HCT116 (cell line): Measurements from ENCODE around the gene PTPN23. TPM values are rescaled to one million over a fixed set of nuclear protein-coding genes. Genes with fewer than 3 reads are reported as not detected.

ENCODE experiments used
- ATAC-seq: fragments of 200-7000 bp; cut with Tn5 transposase; 2 replicates; pipeline ENCODE4 v1.9.1; 2020; ENCODE audit warnings: mild to moderate bottlenecking, moderate library complexity
- BruUV-seq: library from RNA; stranded (reverse); fragments of 400-500 nt; replicated peaks from 2 replicates; lab custom pipeline; 2021; lab: Mats Ljungman, UMichigan
- CTCF ChIA-PET: fragments of 300-600 bp; sonication (Branson Sonifier 250); formaldehyde crosslinking; loops from one replicate; lab custom pipeline; 2021; ENCODE audit warnings: antibody characterized with exemption; lab: Charles Lee
- POLR2A ChIA-PET: fragments of 300-600, 350-600 bp; sonication (Branson Sonifier 250); formaldehyde crosslinking; loops from one replicate; lab custom pipeline; 2021; ENCODE audit warnings: antibody characterized with exemption; lab: Charles Lee
- RAD21 ChIA-PET, 2 experiments: fragments of 300-600 bp; sonication (Branson Sonifier 250); formaldehyde crosslinking; loops; one replicate each; lab custom pipeline; 2023; ENCODE audit warnings: low total read pairs in 2 of 2; ENCODE audit not compliant: uncharacterized antibody in 2 of 2, unreplicated experiment in 2 of 2, low non-redundant PET in 1 of 2; lab: Charles Lee
- DNase-seq: peaks from one replicate; pipeline ENCODE4 v3.0.0-alpha.2; 2010; ENCODE audit warnings: low read depth, low spot score
- H2AFZ ChIP-seq: fragments of 200-600 bp; shearing (Covaris generic), sonication (generic); 2 replicates; pipeline ENCODE4 v1.6.1; 2017; ENCODE audit warnings: low read depth, mixed run types, mixed read lengths, antibody characterized with exemption, low read length; ENCODE audit not compliant: poor library complexity, severe bottlenecking
- H3K27ac ChIP-seq: 2 replicates; pipeline ENCODE4 v1.5.1; 2012; ENCODE audit warnings: low read depth, low read length
- H3K27me3 ChIP-seq: fragments of 200-600 bp; sonication (generic); 2 replicates; pipeline ENCODE4 v1.6.1; 2016; ENCODE audit warnings: mixed run types, low read length, mixed read lengths; ENCODE audit not compliant: insufficient read depth
- H3K36me3 ChIP-seq, 2 experiments: fragments of 200-500 bp in 1 of 2; fragments of 200-600 bp in 1 of 2; sonication (Bioruptor generic) in 1 of 2; sonication (generic) in 1 of 2; 2 replicates each; pipeline versions ENCODE4 v1.5.1 to v1.6.1; 2014 to 2016; ENCODE audit warnings: low read length in 2 of 2, inconsistent platforms in 1 of 2, mixed read lengths in 1 of 2, mixed run types in 1 of 2; ENCODE audit not compliant: insufficient read depth in 2 of 2, control insufficient read depth in 1 of 2
- H3K4me1 ChIP-seq, 2 experiments: fragments of 200-600 bp in 1 of 2; sonication (generic) in 1 of 2; 2 replicates each; pipeline versions ENCODE4 v1.5.1 to v1.6.1; 2012 to 2017; ENCODE audit warnings: low read length in 2 of 2, inconsistent platforms in 1 of 2, mild to moderate bottlenecking in 1 of 2, mixed read lengths in 1 of 2, mixed run types in 1 of 2, moderate library complexity in 1 of 2; ENCODE audit not compliant: insufficient read depth in 2 of 2, control insufficient read depth in 1 of 2
- H3K4me2 ChIP-seq: fragments of 200-600 bp; sonication (generic); 2 replicates; pipeline ENCODE4 v1.6.1; 2017; ENCODE audit warnings: mixed run types, low read length, mixed read lengths
- H3K4me3 ChIP-seq, 2 experiments: fragments of 200-600 bp in 1 of 2; sonication (generic) in 1 of 2; replicated peaks in 1 of 2; 2 replicates each; pipeline ENCODE4 v1.5.1; 2011 to 2016; ENCODE audit warnings: low read length in 2 of 2, control low read depth in 1 of 2, low read depth in 1 of 2, mild to moderate bottlenecking in 1 of 2, mixed read lengths in 1 of 2, mixed run types in 1 of 2
- H3K79me2 ChIP-seq: fragments of 200-600 bp; sonication (generic); 2 replicates; pipeline ENCODE4 v1.6.1; 2017; ENCODE audit warnings: mild to moderate bottlenecking, mixed run types, low read length, moderate library complexity, mixed read lengths; ENCODE audit not compliant: insufficient read depth
- H3K9ac ChIP-seq: fragments of 200-600 bp; sonication (generic); 2 replicates; pipeline ENCODE4 v1.6.1; 2016; ENCODE audit warnings: low read length, mixed read lengths
- H3K9me2 ChIP-seq: fragments of 200-600 bp; sonication (generic), shearing (Covaris generic); 2 replicates; pipeline ENCODE4 v1.6.1; 2017; ENCODE audit warnings: mixed run types, mild to moderate bottlenecking, moderate library complexity; ENCODE audit not compliant: insufficient read depth
- H3K9me3 ChIP-seq, 2 experiments: fragments of 200-500 bp in 1 of 2; fragments of 200-600 bp in 1 of 2; sonication (Bioruptor generic) in 1 of 2; sonication (generic) in 1 of 2; 2 replicates each; pipeline ENCODE4 v1.6.1; 2014 to 2017; ENCODE audit warnings: low read length in 2 of 2, mixed read lengths in 2 of 2, inconsistent platforms in 1 of 2, low read depth in 1 of 2, mild to moderate bottlenecking in 1 of 2, mixed run types in 1 of 2, moderate library complexity in 1 of 2; ENCODE audit not compliant: control insufficient read depth in 1 of 2, insufficient read depth in 1 of 2
- H4K20me1 ChIP-seq: fragments of 200-600 bp; sonication (generic), shearing (Covaris generic); 2 replicates; pipeline ENCODE4 v1.6.1; 2017; ENCODE audit warnings: mixed run types, mild to moderate bottlenecking, moderate library complexity; ENCODE audit not compliant: insufficient read depth
- CBX3 ChIP-seq: IDR thresholded peaks from 2 replicates; pipeline ENCODE4 v1.6.1; 2012; ENCODE audit warnings: low read depth
- EGR1 ChIP-seq: IDR thresholded peaks from 2 replicates; pipeline ENCODE4 v1.6.1; 2012; ENCODE audit warnings: low read depth
- ELF1 ChIP-seq: IDR thresholded peaks from 2 replicates; pipeline ENCODE4 v1.6.1; 2012; ENCODE audit warnings: low read depth, borderline replicate concordance
- EZH2phosphoT487 ChIP-seq: fragments of 200-600 bp; IDR thresholded peaks from 2 replicates; pipeline ENCODE4 v1.6.1; 2018; ENCODE audit warnings: antibody characterized with exemption, borderline replicate concordance
- FOSL1 ChIP-seq: IDR thresholded peaks from 2 replicates; pipeline ENCODE4 v1.6.1; 2012; ENCODE audit warnings: low read depth
- JUND ChIP-seq: IDR thresholded peaks from 2 replicates; pipeline ENCODE4 v1.6.1; 2012
- RAD21 ChIP-seq: IDR thresholded peaks from 2 replicates; pipeline ENCODE4 v1.6.1; 2012; ENCODE audit warnings: low read depth, mild to moderate bottlenecking
- SP1 ChIP-seq: IDR thresholded peaks from 2 replicates; pipeline ENCODE4 v1.6.1; 2012; ENCODE audit warnings: low read depth
- YY1 ChIP-seq: IDR thresholded peaks from 2 replicates; pipeline ENCODE4 v1.6.1; 2011; ENCODE audit warnings: low read length, low read depth, moderate library complexity, mild to moderate bottlenecking; ENCODE audit not compliant: insufficient replicate concordance; ENCODE audit errors: extremely low read depth
- intact Hi-C: fragments of 100-400 bp; cut with micrococcal nuclease; formaldehyde crosslinking; loops from 2 replicates; pipeline ENCODE4 v1.10.0; 2022
- total RNA-seq: library from RNA; stranded (reverse); gene quantifications from one replicate; pipeline ENCODE4 v1.2.1, GENCODE V29; 2021; ENCODE audit not compliant: unreplicated experiment
- TF ChIP-seq, protein P1 (sequence below): IDR thresholded peaks from 2 replicates; pipeline ENCODE4 v1.6.1; 2012
- TF ChIP-seq, protein P2 (sequence below), 3 experiments: fragments of 200-600 bp in 1 of 3; sonication (generic) in 1 of 3; IDR thresholded peaks in 2 of 3; conservative IDR thresholded peaks in 1 of 3; 2 replicates each; pipeline ENCODE4 v1.5.1; 2012 to 2017; ENCODE audit warnings: low read depth in 2 of 3, low read length in 2 of 3, antibody characterized with exemption in 1 of 3, borderline replicate concordance in 1 of 3, control low read depth in 1 of 3, mild to moderate bottlenecking in 1 of 3, mixed read lengths in 1 of 3, mixed run types in 1 of 3, moderate library complexity in 1 of 3; ENCODE audit not compliant: insufficient read depth in 1 of 3
- TF ChIP-seq, protein P3 (sequence below): IDR thresholded peaks from 2 replicates; pipeline ENCODE4 v1.6.1; 2012; ENCODE audit warnings: low read depth

Gene PTPN23
- total RNA-seq, 1 experiment from 2014 or later, result 56.5 TPM

DNA sequence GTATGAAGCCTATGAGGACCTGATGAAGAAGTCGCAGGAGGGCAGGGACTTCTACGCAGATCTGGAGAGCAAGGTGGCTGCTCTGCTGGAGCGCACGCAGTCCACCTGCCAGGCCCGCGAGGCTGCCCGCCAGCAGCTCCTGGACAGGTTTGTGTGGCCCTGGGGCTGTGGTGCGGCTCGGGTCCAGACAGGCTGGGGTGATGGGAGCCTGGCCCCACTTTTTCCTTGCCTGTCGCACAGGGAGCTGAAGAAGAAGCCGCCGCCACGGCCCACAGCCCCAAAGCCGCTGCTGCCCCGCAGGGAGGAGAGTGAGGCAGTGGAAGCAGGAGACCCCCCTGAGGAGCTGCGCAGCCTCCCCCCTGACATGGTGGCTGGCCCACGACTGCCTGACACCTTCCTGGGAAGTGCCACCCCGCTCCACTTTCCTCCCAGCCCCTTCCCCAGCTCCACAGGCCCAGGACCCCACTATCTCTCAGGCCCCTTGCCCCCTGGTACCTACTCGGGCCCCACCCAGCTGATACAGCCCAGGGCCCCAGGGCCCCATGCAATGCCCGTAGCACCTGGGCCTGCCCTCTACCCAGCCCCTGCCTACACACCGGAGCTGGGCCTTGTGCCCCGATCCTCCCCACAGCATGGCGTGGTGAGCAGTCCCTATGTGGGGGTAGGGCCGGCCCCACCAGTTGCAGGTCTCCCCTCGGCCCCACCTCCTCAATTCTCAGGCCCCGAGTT, 29.0 kb downstream of the PTPN23 start:
- RAD21 ChIA-PET, result no interaction called here
- ATAC-seq, result no peak

DNA sequence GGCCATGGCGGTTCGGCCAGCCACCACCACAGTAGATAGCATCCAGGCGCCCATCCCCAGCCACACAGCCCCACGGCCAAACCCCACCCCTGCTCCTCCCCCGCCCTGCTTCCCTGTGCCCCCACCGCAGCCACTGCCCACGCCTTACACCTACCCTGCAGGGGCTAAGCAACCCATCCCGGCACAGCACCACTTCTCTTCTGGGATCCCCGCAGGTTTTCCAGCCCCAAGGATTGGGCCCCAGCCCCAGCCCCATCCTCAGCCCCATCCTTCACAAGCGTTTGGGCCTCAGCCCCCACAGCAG, 29.5 kb downstream of the PTPN23 start:
- no peak for ATAC-seq
- no TSS peak for BruUV-seq
- H4K20me1 ChIP-seq, result no peaks in the 10 kb centered on the region
- no peak overlapping the region for H3K4me2 ChIP-seq
- ChIA-PET POLR2A (no interaction called here), RAD21 (no interaction called here), CTCF (no interaction called here)
- no peaks in the 10 kb centered on the region for H3K27me3 ChIP-seq
- peaks cover 0 to 2% of the 10 kb centered on the region in 2 experiments; a peak in 2 of 4 replicates for H3K4me1 ChIP-seq
- H3K79me2 ChIP-seq, result no peaks in the 10 kb centered on the region
- H3K9ac ChIP-seq, result no peak overlapping the region
- no peak overlapping the region for H2AFZ ChIP-seq
- H3K36me3 ChIP-seq, result peaks cover 16 to 28% of the 10 kb centered on the region in 2 experiments; a peak in 3 of 4 replicates
- no peak overlapping the region for H3K27ac ChIP-seq
- no peak overlapping the region for H3K4me3 ChIP-seq
- no peak for DNase-seq
- H3K9me2 ChIP-seq, result no peaks in the 10 kb centered on the region
- no peaks in the 10 kb centered on the region for H3K9me3 ChIP-seq
- intact Hi-C loops, result no loop called here
- TF ChIP-seq, protein P1, sequence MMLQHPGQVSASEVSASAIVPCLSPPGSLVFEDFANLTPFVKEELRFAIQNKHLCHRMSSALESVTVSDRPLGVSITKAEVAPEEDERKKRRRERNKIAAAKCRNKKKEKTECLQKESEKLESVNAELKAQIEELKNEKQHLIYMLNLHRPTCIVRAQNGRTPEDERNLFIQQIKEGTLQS, result no peak
- TF ChIP-seq SP1 (no peak), EGR1 (no peak), YY1 (no peak), FOSL1 (no peak), ELF1 (no peak), RAD21 (no peak), EZH2phosphoT487 (no peak), JUND (no peak), CBX3 (no peak)
- TF ChIP-seq, protein P2, sequence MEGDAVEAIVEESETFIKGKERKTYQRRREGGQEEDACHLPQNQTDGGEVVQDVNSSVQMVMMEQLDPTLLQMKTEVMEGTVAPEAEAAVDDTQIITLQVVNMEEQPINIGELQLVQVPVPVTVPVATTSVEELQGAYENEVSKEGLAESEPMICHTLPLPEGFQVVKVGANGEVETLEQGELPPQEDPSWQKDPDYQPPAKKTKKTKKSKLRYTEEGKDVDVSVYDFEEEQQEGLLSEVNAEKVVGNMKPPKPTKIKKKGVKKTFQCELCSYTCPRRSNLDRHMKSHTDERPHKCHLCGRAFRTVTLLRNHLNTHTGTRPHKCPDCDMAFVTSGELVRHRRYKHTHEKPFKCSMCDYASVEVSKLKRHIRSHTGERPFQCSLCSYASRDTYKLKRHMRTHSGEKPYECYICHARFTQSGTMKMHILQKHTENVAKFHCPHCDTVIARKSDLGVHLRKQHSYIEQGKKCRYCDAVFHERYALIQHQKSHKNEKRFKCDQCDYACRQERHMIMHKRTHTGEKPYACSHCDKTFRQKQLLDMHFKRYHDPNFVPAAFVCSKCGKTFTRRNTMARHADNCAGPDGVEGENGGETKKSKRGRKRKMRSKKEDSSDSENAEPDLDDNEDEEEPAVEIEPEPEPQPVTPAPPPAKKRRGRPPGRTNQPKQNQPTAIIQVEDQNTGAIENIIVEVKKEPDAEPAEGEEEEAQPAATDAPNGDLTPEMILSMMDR (IDR thresholded peaks at IDR 0.05 in 2 of 3, conservative IDR thresholded peaks at IDR 0.05 in 1 of 3; ENCODE audit: borderline replicate concordance in 1 of 3, insufficient read depth in 1 of 3, low read depth in 2 of 3, low read length in 2 of 3), result no peak

More for the DNA sequence above, 29.0 kb downstream of the PTPN23 start:
- Histone ChIP-seq H3K9me3 (no peaks in the 10 kb centered on the region), H3K27me3 (no peaks in the 10 kb centered on the region), H3K9me2 (no peaks in the 10 kb centered on the region), H3K79me2 (no peaks in the 10 kb centered on the region; the same call in 1 of the 2 replicates), H3K4me2 (no peak overlapping the region), H3K9ac (no peak overlapping the region), H3K4me3 (no peak overlapping the region), H3K27ac (no peak overlapping the region), H3K4me1 (peaks cover 0 to 2% of the 10 kb centered on the region in 2 experiments; a peak in 2 of 4 replicates), H2AFZ (no peak overlapping the region), H4K20me1 (no peaks in the 10 kb centered on the region), H3K36me3 (peaks cover 16 to 24% of the 10 kb centered on the region in 2 experiments; a peak in 3 of 4 replicates)
- no peak for DNase-seq
- TSS peak; percentile 27 for BruUV-seq
- POLR2A ChIA-PET, result no interaction called here
- TF ChIP-seq, protein P3, sequence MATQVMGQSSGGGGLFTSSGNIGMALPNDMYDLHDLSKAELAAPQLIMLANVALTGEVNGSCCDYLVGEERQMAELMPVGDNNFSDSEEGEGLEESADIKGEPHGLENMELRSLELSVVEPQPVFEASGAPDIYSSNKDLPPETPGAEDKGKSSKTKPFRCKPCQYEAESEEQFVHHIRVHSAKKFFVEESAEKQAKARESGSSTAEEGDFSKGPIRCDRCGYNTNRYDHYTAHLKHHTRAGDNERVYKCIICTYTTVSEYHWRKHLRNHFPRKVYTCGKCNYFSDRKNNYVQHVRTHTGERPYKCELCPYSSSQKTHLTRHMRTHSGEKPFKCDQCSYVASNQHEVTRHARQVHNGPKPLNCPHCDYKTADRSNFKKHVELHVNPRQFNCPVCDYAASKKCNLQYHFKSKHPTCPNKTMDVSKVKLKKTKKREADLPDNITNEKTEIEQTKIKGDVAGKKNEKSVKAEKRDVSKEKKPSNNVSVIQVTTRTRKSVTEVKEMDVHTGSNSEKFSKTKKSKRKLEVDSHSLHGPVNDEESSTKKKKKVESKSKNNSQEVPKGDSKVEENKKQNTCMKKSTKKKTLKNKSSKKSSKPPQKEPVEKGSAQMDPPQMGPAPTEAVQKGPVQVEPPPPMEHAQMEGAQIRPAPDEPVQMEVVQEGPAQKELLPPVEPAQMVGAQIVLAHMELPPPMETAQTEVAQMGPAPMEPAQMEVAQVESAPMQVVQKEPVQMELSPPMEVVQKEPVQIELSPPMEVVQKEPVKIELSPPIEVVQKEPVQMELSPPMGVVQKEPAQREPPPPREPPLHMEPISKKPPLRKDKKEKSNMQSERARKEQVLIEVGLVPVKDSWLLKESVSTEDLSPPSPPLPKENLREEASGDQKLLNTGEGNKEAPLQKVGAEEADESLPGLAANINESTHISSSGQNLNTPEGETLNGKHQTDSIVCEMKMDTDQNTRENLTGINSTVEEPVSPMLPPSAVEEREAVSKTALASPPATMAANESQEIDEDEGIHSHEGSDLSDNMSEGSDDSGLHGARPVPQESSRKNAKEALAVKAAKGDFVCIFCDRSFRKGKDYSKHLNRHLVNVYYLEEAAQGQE, result no peak
- intact Hi-C loops, result no loop called here
- CTCF ChIA-PET, result interaction anchor here (0.6 to 1.4 kb wide), 2 partner anchors 11 to 20 kb away, joined by 3 read pairs; no protein-coding TSS in a partner anchor
